Measurements from ENCODE around the gene EFR3B. TPM values are rescaled to one million over a fixed set of nuclear protein-coding genes. Genes with fewer than 3 reads are reported as not detected.

Gene EFR3B
- total and polyA plus RNA-seq, 8 donors = 0.23 to 1.0 (median 0.49) TPM

GRCh38 chr2:25034081-25034480 lies 7.8 kb upstream of the EFR3B start:
- H3K9me3 ChIP-seq = no peaks in the 10 kb centered on the region
- no peak overlapping the region for H3K4me3 ChIP-seq
- intact Hi-C loops (cut with DNase I) = no loop called here
- no peaks in the 10 kb centered on the region for H3K36me3 ChIP-seq
- no peaks in the 10 kb centered on the region for H3K4me1 ChIP-seq
- TF ChIP-seq, protein P1, sequence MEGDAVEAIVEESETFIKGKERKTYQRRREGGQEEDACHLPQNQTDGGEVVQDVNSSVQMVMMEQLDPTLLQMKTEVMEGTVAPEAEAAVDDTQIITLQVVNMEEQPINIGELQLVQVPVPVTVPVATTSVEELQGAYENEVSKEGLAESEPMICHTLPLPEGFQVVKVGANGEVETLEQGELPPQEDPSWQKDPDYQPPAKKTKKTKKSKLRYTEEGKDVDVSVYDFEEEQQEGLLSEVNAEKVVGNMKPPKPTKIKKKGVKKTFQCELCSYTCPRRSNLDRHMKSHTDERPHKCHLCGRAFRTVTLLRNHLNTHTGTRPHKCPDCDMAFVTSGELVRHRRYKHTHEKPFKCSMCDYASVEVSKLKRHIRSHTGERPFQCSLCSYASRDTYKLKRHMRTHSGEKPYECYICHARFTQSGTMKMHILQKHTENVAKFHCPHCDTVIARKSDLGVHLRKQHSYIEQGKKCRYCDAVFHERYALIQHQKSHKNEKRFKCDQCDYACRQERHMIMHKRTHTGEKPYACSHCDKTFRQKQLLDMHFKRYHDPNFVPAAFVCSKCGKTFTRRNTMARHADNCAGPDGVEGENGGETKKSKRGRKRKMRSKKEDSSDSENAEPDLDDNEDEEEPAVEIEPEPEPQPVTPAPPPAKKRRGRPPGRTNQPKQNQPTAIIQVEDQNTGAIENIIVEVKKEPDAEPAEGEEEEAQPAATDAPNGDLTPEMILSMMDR (IDR thresholded peaks at IDR 0.05) = no peak
- no peak for DNase-seq
- 90 to 98% methylated on average over 5 of the region's 5 CpGs for WGBS, 2 donors
- no peaks in the 10 kb centered on the region for H3K27me3 ChIP-seq
- H3K27ac ChIP-seq = no peak overlapping the region
- no peak for ATAC-seq
- FAIRE-seq = no peak

- intact Hi-C loops (cut with DNase I) = no loop called here
- DNase-seq = no peak
- H3K4me1 ChIP-seq = no peaks in the 10 kb centered on the region
- no peaks in the 10 kb centered on the region for H3K9me3 ChIP-seq
- 79 to 80% methylated on average over 12 of the region's 12 CpGs for WGBS, 2 donors
- FAIRE-seq = no peak
- no peak overlapping the region for H3K27ac ChIP-seq
- H3K27me3 ChIP-seq = no peaks in the 10 kb centered on the region
- no peaks in the 10 kb centered on the region for H3K36me3 ChIP-seq
- no peak overlapping the region for H3K4me3 ChIP-seq
- ATAC-seq = no peak
- TF ChIP-seq, protein P1 (IDR thresholded peaks at IDR 0.05) = no peak
Observed at GRCh38 chr2:25035537-25036220, 6.2 kb upstream of the EFR3B start.

GRCh38 chr2:25036221-25036559 lies 5.7 kb upstream of the EFR3B start:
- 82 to 85% methylated on average over 6 of the region's 6 CpGs for WGBS, 2 donors
- Histone ChIP-seq H3K27me3 (no peaks in the 10 kb centered on the region), H3K9me3 (no peaks in the 10 kb centered on the region), H3K36me3 (no peaks in the 10 kb centered on the region), H3K4me1 (no peaks in the 10 kb centered on the region), H3K4me3 (no peak overlapping the region), H3K27ac (no peak overlapping the region)
- ATAC-seq = no peak
- no peak for FAIRE-seq
- intact Hi-C loops (cut with DNase I) = no loop called here
- TF ChIP-seq, protein P1 (IDR thresholded peaks at IDR 0.05) = no peak
- no peak for DNase-seq

- H3K4me1 ChIP-seq = peaks cover 0 to 5% (median 0%) of the 10 kb centered on the region in 3 donors
Observed at GRCh38 chr2:25039126-25039525, 2.8 kb upstream of the EFR3B start.

More at GRCh38 chr2:25039126-25039525, 2.8 kb upstream of the EFR3B start:
- Histone ChIP-seq H3K36me3 (no peaks in the 10 kb centered on the region), H3K4me3 (no peak overlapping the region), H3K27ac (no peak overlapping the region), H3K27me3 (no peaks in the 10 kb centered on the region), H3K9me3 (no peaks in the 10 kb centered on the region)
- no peak for DNase-seq
- intact Hi-C loops (cut with DNase I) = no loop called here
- FAIRE-seq = no peak
- no peak for ATAC-seq
- TF ChIP-seq, protein P1 (IDR thresholded peaks at IDR 0.05) = no peak
- 79 to 86% methylated on average over 4 of the region's 4 CpGs for WGBS, 2 donors
